Measurements from ENCODE around the gene TRPM7.

DNA sequence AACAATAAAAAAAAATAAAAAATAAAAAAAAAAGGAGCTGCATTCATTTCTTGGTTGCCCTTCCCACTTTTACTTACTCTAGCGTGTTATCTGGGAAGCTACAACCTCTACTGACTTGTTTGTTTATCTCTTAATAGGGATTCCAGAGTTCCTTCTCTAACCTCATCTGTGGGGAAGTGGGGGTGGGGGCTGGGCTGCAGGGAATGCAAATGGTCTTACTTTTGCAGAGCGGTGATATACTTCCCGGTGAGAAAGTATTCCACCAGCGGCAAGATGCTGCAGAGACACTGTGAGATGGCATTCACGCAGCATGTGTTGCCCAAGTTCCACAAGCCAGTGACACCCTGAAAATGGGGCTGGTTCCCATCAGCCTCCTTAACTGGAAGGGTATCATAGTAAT, 142.2 kb downstream of the TRPM7 start:
- TF ChIP-seq SUZ12 (IDR thresholded peaks at IDR 0.05), result no peak
- TF ChIP-seq FOXM1 (IDR thresholded peaks at IDR 0.05; ENCODE audit: borderline replicate concordance), result no peak
- no peak for TF ChIP-seq TARDBP (IDR thresholded peaks at IDR 0.05)
- no peak for TF ChIP-seq FOXA1 (IDR thresholded peaks at IDR 0.05)
- TF ChIP-seq FOXK2 (IDR thresholded peaks at IDR 0.05), result no peak

All from HEK293T (cell line).